Tibial nerve (tissue), 4 donors: ENCODE data around the gene ARHGEF17.

Source experiments
- EP300 ChIP-seq, 2 donors: sonication (generic); formaldehyde crosslinking; IDR thresholded peaks; one replicate each; pipeline ENCODE4 v1.6.1; 2017; ENCODE audit warnings: antibody characterized with exemption in 2 of 2, mild to moderate bottlenecking in 1 of 2
- TF ChIP-seq, protein P1 (sequence below), 5 experiments: fragments of 200-600 bp in 3 of 5; fragments of 450-650 bp in 2 of 5; sonication (generic) in 3 of 5; IDR thresholded peaks; one replicate each; pipeline ENCODE4 v1.5.1; 2016 to 2019; ENCODE audit warnings: antibody characterized with exemption in 5 of 5, mild to moderate bottlenecking in 3 of 5, moderate library complexity in 2 of 5

DNA sequence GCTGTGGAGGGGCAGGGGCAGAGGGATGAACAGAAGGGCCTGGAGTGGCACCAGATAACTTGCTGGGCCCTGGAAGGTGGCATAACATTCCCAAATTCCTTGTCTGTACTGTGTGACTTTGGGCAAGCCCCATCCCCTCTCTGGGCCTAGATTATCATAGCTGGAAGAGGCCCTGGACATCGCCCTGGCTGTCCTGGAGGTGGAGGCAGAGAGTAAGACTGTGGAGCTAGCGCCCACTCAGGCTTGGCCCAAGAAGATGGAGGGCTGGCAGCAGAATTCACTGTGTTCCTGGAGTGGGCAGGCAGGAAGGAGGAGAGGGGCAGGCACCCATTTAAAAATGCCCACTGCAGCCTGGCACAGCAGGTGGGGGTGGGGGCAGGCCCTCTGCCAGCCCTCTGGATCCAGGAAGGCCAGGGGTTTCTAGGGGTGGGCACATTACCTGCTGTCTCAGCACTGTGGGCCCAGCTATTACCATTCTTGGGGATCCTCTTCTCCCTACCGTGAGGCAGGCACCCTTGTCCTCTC, 22.6 kb downstream of the ARHGEF17 start:
- TF ChIP-seq, protein P1, sequence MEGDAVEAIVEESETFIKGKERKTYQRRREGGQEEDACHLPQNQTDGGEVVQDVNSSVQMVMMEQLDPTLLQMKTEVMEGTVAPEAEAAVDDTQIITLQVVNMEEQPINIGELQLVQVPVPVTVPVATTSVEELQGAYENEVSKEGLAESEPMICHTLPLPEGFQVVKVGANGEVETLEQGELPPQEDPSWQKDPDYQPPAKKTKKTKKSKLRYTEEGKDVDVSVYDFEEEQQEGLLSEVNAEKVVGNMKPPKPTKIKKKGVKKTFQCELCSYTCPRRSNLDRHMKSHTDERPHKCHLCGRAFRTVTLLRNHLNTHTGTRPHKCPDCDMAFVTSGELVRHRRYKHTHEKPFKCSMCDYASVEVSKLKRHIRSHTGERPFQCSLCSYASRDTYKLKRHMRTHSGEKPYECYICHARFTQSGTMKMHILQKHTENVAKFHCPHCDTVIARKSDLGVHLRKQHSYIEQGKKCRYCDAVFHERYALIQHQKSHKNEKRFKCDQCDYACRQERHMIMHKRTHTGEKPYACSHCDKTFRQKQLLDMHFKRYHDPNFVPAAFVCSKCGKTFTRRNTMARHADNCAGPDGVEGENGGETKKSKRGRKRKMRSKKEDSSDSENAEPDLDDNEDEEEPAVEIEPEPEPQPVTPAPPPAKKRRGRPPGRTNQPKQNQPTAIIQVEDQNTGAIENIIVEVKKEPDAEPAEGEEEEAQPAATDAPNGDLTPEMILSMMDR (IDR thresholded peaks at IDR 0.05): peak in 4 of 5 experiments; percentile 30 to 49 (median 30)
- no peak for TF ChIP-seq EP300 (IDR thresholded peaks at IDR 0.05)
